ENCODE results near the gene TRIM2.

The TRIM2 gene

DNA sequence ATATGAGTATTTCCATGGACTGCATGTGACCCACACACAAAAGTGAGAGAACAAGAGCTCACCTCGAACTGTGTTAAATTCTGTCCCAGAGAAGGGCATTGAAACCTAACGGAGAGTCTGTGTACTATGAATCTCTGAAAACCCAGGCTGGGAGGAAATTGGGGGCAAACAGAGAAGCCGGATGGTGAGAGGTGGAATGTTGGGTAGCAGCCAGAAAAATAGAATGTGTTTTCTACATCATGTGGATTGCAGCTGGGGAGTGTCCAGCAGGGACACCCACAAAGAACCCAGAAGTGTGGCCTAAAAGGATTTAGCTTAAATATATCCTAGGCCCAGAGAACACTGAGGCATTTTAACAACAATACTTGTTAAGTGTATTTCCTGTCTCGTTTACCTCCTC, 178.9 kb downstream of the TRIM2 start:
- H4K20me1 ChIP-seq (ENCODE audit: insufficient read depth), result no peaks in the 10 kb centered on the region
- H3K36me3 ChIP-seq (ENCODE audit: insufficient read depth), result no peaks in the 10 kb centered on the region
- H3K79me2 ChIP-seq (ENCODE audit: insufficient read depth, low read depth), result no peaks in the 10 kb centered on the region
- no peaks in the 10 kb centered on the region for H3K27me3 ChIP-seq (ENCODE audit: insufficient read depth, low read depth)
- no peaks in the 10 kb centered on the region for H3K4me1 ChIP-seq (ENCODE audit: low read depth, poor library complexity, severe bottlenecking)
- no peak overlapping the region for H3K4me3 ChIP-seq (IDR thresholded peaks at IDR 0.05; ENCODE audit: insufficient read depth, low read depth, low read length)
- H3K27ac ChIP-seq, result no peak overlapping the region
- no peak overlapping the region for H2AFZ ChIP-seq (ENCODE audit: low read depth)
- TF ChIP-seq, protein P1, sequence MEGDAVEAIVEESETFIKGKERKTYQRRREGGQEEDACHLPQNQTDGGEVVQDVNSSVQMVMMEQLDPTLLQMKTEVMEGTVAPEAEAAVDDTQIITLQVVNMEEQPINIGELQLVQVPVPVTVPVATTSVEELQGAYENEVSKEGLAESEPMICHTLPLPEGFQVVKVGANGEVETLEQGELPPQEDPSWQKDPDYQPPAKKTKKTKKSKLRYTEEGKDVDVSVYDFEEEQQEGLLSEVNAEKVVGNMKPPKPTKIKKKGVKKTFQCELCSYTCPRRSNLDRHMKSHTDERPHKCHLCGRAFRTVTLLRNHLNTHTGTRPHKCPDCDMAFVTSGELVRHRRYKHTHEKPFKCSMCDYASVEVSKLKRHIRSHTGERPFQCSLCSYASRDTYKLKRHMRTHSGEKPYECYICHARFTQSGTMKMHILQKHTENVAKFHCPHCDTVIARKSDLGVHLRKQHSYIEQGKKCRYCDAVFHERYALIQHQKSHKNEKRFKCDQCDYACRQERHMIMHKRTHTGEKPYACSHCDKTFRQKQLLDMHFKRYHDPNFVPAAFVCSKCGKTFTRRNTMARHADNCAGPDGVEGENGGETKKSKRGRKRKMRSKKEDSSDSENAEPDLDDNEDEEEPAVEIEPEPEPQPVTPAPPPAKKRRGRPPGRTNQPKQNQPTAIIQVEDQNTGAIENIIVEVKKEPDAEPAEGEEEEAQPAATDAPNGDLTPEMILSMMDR (conservative IDR thresholded peaks at IDR 0.05; ENCODE audit: low read depth, low read length), result no peak
- H3K9ac ChIP-seq, result no peak overlapping the region
- no peak overlapping the region for H3K4me2 ChIP-seq

DNA sequence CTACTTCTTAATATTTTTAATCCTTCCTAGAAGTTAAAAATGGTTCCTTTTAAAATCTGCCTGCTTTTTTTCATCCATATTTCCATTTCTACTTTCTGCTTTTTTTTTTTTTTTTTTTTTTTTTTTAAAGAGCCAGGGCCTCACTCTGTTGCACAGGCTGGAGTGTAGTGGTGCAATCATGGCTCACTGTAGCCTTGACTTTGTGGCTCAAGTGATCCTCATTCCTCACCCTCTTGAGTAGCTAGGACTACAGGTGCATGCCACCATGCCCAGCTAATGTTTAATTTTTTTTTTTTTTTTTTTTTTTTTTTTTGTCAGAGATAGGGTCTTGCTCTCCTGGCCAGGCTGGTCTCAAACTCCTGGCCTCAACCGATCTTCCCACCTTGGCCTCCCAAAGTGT, 179.9 kb downstream of the TRIM2 start:
- no peak overlapping the region for H3K4me3 ChIP-seq (IDR thresholded peaks at IDR 0.05; ENCODE audit: insufficient read depth, low read depth, low read length)
- H3K36me3 ChIP-seq (ENCODE audit: insufficient read depth), result no peaks in the 10 kb centered on the region
- no peak overlapping the region for H3K4me2 ChIP-seq
- no peaks in the 10 kb centered on the region for H3K4me1 ChIP-seq (ENCODE audit: low read depth, poor library complexity, severe bottlenecking)
- H3K27ac ChIP-seq, result no peak overlapping the region
- H3K79me2 ChIP-seq (ENCODE audit: insufficient read depth, low read depth), result no peaks in the 10 kb centered on the region
- H3K9ac ChIP-seq, result no peak overlapping the region
- H4K20me1 ChIP-seq (ENCODE audit: insufficient read depth), result no peaks in the 10 kb centered on the region
- TF ChIP-seq, protein P1 (conservative IDR thresholded peaks at IDR 0.05; ENCODE audit: low read depth, low read length), result no peak
- no peaks in the 10 kb centered on the region for H3K27me3 ChIP-seq (ENCODE audit: insufficient read depth, low read depth)
- no peak overlapping the region for H2AFZ ChIP-seq (ENCODE audit: low read depth)

DNA sequence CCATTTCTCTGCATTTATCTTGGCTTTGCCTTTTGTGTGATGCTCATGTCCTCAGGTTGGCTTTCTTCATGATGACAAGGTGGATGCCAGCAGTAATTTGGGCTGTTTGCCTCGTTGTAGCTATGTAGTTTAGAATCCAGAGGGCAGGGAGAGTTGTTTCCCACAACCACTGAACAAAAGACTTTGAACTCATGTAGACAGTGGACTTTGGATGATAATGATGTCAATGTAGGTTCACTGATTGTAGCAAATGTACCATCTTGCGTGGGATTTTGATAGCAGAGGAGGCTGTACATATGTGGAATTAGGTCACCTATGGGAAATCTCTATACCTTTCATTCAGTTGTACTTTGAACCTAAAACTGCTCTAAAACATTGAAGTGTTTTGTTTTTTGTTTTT, 181.5 kb downstream of the TRIM2 start:
- Histone ChIP-seq H3K9ac (no peak overlapping the region), H3K4me1 (ENCODE audit: low read depth, poor library complexity, severe bottlenecking) (no peaks in the 10 kb centered on the region), H3K4me2 (no peak overlapping the region), H3K4me3 (IDR thresholded peaks at IDR 0.05; ENCODE audit: insufficient read depth, low read depth, low read length) (no peak overlapping the region), H3K27me3 (ENCODE audit: insufficient read depth, low read depth) (no peaks in the 10 kb centered on the region), H3K27ac (no peak overlapping the region), H4K20me1 (ENCODE audit: insufficient read depth) (no peaks in the 10 kb centered on the region), H3K36me3 (ENCODE audit: insufficient read depth) (no peaks in the 10 kb centered on the region), H2AFZ (ENCODE audit: low read depth) (no peak overlapping the region), H3K79me2 (ENCODE audit: insufficient read depth, low read depth) (no peaks in the 10 kb centered on the region)
- TF ChIP-seq, protein P1 (conservative IDR thresholded peaks at IDR 0.05; ENCODE audit: low read depth, low read length), result no peak

DNA sequence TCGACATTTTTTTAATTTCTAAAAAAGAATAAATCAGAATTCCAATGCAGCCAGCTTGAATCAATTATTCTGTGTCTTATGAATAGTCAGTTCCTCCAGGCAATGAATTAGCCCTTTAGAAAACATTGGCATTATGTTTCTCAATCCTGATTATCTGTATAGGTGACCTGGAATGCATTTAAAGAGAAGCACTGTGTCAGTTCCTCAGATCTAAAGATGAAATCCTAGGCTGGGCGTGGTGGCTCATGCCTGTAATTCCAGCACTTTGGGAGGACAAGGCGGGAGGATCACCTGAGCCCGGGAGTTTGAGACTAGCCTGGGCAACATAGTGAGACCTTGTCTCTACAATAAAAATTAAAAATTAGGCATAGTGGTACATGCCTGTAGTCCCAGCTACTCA, 183.7 kb downstream of the TRIM2 start:
- Histone ChIP-seq H4K20me1 (ENCODE audit: insufficient read depth) (no peaks in the 10 kb centered on the region), H3K36me3 (ENCODE audit: insufficient read depth) (no peaks in the 10 kb centered on the region), H3K9ac (no peak overlapping the region), H3K27ac (no peak overlapping the region), H3K4me3 (IDR thresholded peaks at IDR 0.05; ENCODE audit: insufficient read depth, low read depth, low read length) (no peak overlapping the region), H3K27me3 (ENCODE audit: insufficient read depth, low read depth) (no peaks in the 10 kb centered on the region), H3K79me2 (ENCODE audit: insufficient read depth, low read depth) (no peaks in the 10 kb centered on the region), H3K4me2 (no peak overlapping the region), H3K4me1 (ENCODE audit: low read depth, poor library complexity, severe bottlenecking) (no peaks in the 10 kb centered on the region), H2AFZ (ENCODE audit: low read depth) (no peak overlapping the region)
- TF ChIP-seq, protein P1 (conservative IDR thresholded peaks at IDR 0.05; ENCODE audit: low read depth, low read length), result no peak
